ENCODE measurements around the gene MDM2. TPM values are rescaled to one million over a fixed set of nuclear protein-coding genes. Genes with fewer than 3 reads are reported as not detected.

Gene MDM2
- total and polyA plus RNA-seq, 2 of the 8 experiments (the other 6 are each of a cell fraction or from before 2014, with no cell fraction given), result 15.1 to 115 TPM

GRCh38 chr12:68827895-68828671 lies 20.1 kb downstream of the MDM2 start:
- H4K91ac ChIP-seq (replicated peaks; ENCODE audit: insufficient read length, low read length), result no peak overlapping the region
- H3K4ac ChIP-seq (replicated peaks; ENCODE audit: insufficient read length, low read depth, low read length), result no peak overlapping the region
- no peak overlapping the region for H3K4me3 ChIP-seq (ENCODE audit: extremely low read depth in 1 of 4, insufficient read depth in 2 of 4, low read depth in 3 of 4, low read length in 4 of 4)
- H3K4me2 ChIP-seq (ENCODE audit: insufficient read depth in 1 of 2, low read depth in 2 of 2, low read length in 2 of 2), result no peak overlapping the region
- H3K79me1 ChIP-seq (ENCODE audit: low read depth, low read length), result no peaks in the 10 kb centered on the region
- no peak overlapping the region for H2BK5ac ChIP-seq (ENCODE audit: low read depth, low read length)
- H2BK12ac ChIP-seq (ENCODE audit: low read depth, low read length), result no peak overlapping the region
- CTCF ChIA-PET (ENCODE audit: partially characterized antibody), result interaction anchor here (0.7 to 1.4 kb wide), 6 partner anchors 10 to 263 kb away, joined by 3 to 5 read pairs (median 4); partner anchors contain the start of gene MDM2
- H3K9ac ChIP-seq (replicated peaks in 1 of 4; ENCODE audit: extremely low read depth in 1 of 4, low read depth in 3 of 4, low read length in 3 of 4), result no peak overlapping the region
- no peak overlapping the region for H3K14ac ChIP-seq (ENCODE audit: insufficient read length)
- H3K23ac ChIP-seq (ENCODE audit: insufficient read length), result no peak overlapping the region
- H3K27ac ChIP-seq (ENCODE audit: low read depth, low read length), result no peak overlapping the region
- no peaks in the 10 kb centered on the region for H3K9me3 ChIP-seq (ENCODE audit: insufficient read depth in 2 of 2, low read depth in 1 of 2, low read length in 1 of 2)
- H2BK120ac ChIP-seq (replicated peaks; ENCODE audit: low read depth, low read length), result no peak overlapping the region
- no peak overlapping the region for H2AK5ac ChIP-seq (ENCODE audit: low read depth, low read length)
- peaks cover 8 to 88% (median 41%) of the 10 kb centered on the region in 4 experiments; a peak in 7 of 8 replicates for H3K36me3 ChIP-seq (ENCODE audit: control insufficient read depth in 2 of 4, insufficient read depth in 4 of 4, low read length in 3 of 4)
- no peak overlapping the region for H4K8ac ChIP-seq (ENCODE audit: extremely low read depth, insufficient read depth, low read length)
- FAIRE-seq (no peak), DNase-seq (ENCODE audit: low read depth in 1 of 2, low spot score in 2 of 2) (no peak)
- no peak overlapping the region for H2BK15ac ChIP-seq (ENCODE audit: low read length)
- no peak overlapping the region for H3K56ac ChIP-seq (replicated peaks; ENCODE audit: insufficient read length, low read depth, low read length)
- WGBS, 2 experiments (ENCODE audit: extremely low coverage in 1 of 2, insufficient coverage in 1 of 2, insufficient read length in 1 of 2, insufficient replicate concordance in 2 of 2, low coverage in 1 of 2, low lambda C conversion rate in 2 of 2, missing lambda C conversion rate in 1 of 2), result 89% methylated on average over 5 of the region's 5 CpGs; no CpG with 5 or more reads in 1 of the 2 experiments
- no peak overlapping the region for H3K18ac ChIP-seq (ENCODE audit: extremely low read depth, low read length)
- no peaks in the 10 kb centered on the region for H3K23me2 ChIP-seq (ENCODE audit: low read depth, low read length)
- POLR2A ChIA-PET (ENCODE audit: partially characterized antibody), result interaction anchor here (0.8 to 1.6 kb wide), 5 partner anchors 10 to 20 kb away, joined by 3 to 12 read pairs (median 4); partner anchors contain the start of gene MDM2
- peaks cover 2 to 4% of the 10 kb centered on the region in 2 experiments for H4K20me1 ChIP-seq (replicated peaks in 1 of 2; ENCODE audit: control insufficient read depth in 1 of 2, insufficient read depth in 2 of 2, low read length in 2 of 2)
- H4K5ac ChIP-seq (ENCODE audit: insufficient read length, low read depth, low read length), result no peak overlapping the region
- H3K27me3 ChIP-seq (replicated peaks in 1 of 4; ENCODE audit: control insufficient read depth in 3 of 4, extremely low read depth in 1 of 4, insufficient read depth in 3 of 4, low read length in 3 of 4), result no peaks in the 10 kb centered on the region
- peaks cover 0 to 4% of the 10 kb centered on the region in 2 experiments; a peak in 1 of 4 replicates for H3K79me2 ChIP-seq (ENCODE audit: control insufficient read depth in 1 of 2, insufficient read depth in 2 of 2, low read length in 2 of 2)
- H2AFZ ChIP-seq (ENCODE audit: low read length), result no peak overlapping the region
- H3K4me1 ChIP-seq (replicated peaks in 1 of 4; ENCODE audit: control insufficient read depth in 3 of 4, insufficient read depth in 4 of 4, low read length in 3 of 4), result peaks cover 0 to 3% (median 1%) of the 10 kb centered on the region in 4 experiments; a peak in 1 of 7 replicates
- H2BK20ac ChIP-seq (ENCODE audit: low read length), result no peak overlapping the region
- no peak for TF ChIP-seq GABPA (IDR thresholded peaks at IDR 0.05; ENCODE audit: borderline replicate concordance, insufficient read depth, low read length)
- no peak for TF ChIP-seq CBX8 (IDR thresholded peaks at IDR 0.05; ENCODE audit: borderline replicate concordance, low read depth, low read length)
- TF ChIP-seq, protein P1, sequence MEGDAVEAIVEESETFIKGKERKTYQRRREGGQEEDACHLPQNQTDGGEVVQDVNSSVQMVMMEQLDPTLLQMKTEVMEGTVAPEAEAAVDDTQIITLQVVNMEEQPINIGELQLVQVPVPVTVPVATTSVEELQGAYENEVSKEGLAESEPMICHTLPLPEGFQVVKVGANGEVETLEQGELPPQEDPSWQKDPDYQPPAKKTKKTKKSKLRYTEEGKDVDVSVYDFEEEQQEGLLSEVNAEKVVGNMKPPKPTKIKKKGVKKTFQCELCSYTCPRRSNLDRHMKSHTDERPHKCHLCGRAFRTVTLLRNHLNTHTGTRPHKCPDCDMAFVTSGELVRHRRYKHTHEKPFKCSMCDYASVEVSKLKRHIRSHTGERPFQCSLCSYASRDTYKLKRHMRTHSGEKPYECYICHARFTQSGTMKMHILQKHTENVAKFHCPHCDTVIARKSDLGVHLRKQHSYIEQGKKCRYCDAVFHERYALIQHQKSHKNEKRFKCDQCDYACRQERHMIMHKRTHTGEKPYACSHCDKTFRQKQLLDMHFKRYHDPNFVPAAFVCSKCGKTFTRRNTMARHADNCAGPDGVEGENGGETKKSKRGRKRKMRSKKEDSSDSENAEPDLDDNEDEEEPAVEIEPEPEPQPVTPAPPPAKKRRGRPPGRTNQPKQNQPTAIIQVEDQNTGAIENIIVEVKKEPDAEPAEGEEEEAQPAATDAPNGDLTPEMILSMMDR (IDR thresholded peaks at IDR 0.05; ENCODE audit: control extremely low read depth in 1 of 3, insufficient read depth in 1 of 3, low read depth in 1 of 3, low read length in 3 of 3), result no peak
- no peak for TF ChIP-seq BRCA1 (IDR thresholded peaks at IDR 0.05; ENCODE audit: low read depth, low read length)
- no peak for TF ChIP-seq JUN (IDR thresholded peaks at IDR 0.05; ENCODE audit: low read depth, low read length)
- TF ChIP-seq SRF (IDR thresholded peaks at IDR 0.05; ENCODE audit: low read depth, low read length), result no peak
- TF ChIP-seq BCL11A (IDR thresholded peaks at IDR 0.05; ENCODE audit: low read depth in 2 of 2, low read length in 2 of 2), result no peak
- TF ChIP-seq, protein P2, sequence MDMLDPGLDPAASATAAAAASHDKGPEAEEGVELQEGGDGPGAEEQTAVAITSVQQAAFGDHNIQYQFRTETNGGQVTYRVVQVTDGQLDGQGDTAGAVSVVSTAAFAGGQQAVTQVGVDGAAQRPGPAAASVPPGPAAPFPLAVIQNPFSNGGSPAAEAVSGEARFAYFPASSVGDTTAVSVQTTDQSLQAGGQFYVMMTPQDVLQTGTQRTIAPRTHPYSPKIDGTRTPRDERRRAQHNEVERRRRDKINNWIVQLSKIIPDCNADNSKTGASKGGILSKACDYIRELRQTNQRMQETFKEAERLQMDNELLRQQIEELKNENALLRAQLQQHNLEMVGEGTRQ (IDR thresholded peaks at IDR 0.05; ENCODE audit: low read length), result no peak

Measured in H1 (cell line).